Measurements from ENCODE around the gene CIPC. TPM values are rescaled to one million over a fixed set of nuclear protein-coding genes. Genes with fewer than 3 reads are reported as not detected.
A peak's percentile ranks its signal among the peaks of the same experiment; 100 is the strongest.

The CIPC gene
- total and polyA plus RNA-seq, 9 of the 15 experiments (the other 6 are each of a cell fraction or from before 2014, with no cell fraction given): 5.0 to 16.9 (median 10.7) TPM

GRCh38 chr14:77094672-77095284 lies 3.3 kb upstream of the CIPC start:
- intact Hi-C loops (cut with micrococcal nuclease): loop anchor here (1.0 to 2.0 kb wide), 2 partner anchors 24 to 218 kb away; no protein-coding TSS in a partner anchor
- Histone ChIP-seq H3K9me3 (replicated peaks; ENCODE audit: control insufficient read depth, insufficient read depth, low read depth, low read length) (0 out of 2 replicates have a peak, but pooled peaks cover 5% of the 10 kb centered on the region), H3K79me2 (ENCODE audit: control insufficient read depth, insufficient read depth, low read length) (peaks cover 26% of the 10 kb centered on the region), H3K27ac (ENCODE audit: extremely low read depth, low read depth, low read length) (no peak overlapping the region), H2AFZ (ENCODE audit: low read depth, low read length) (no peak overlapping the region), H3K4me3 (no peak overlapping the region), H3K36me3 (ENCODE audit: control insufficient read depth, insufficient read depth, low read length) (no peaks in the 10 kb centered on the region), H4K20me1 (replicated peaks; ENCODE audit: control insufficient read depth, insufficient read depth, low read length) (no peaks in the 10 kb centered on the region), H3K9me1 (ENCODE audit: control insufficient read depth, insufficient read depth, low read length) (no peaks in the 10 kb centered on the region), H3K27me3 (ENCODE audit: control insufficient read depth in 2 of 2, insufficient read depth in 2 of 2, low read length in 2 of 2) (no peaks in the 10 kb centered on the region), H3K9ac (ENCODE audit: insufficient read depth in 1 of 2, low read depth in 2 of 2, low read length in 2 of 2) (no peak overlapping the region), H3K4me2 (ENCODE audit: insufficient read depth, low read length) (no peak overlapping the region), H3K4me1 (replicated peaks in 1 of 2; ENCODE audit: control insufficient read depth in 2 of 2, insufficient read depth in 2 of 2, low read length in 2 of 2) (peaks cover 8 to 13% of the 10 kb centered on the region in 2 experiments; a peak in 4 of 5 replicates)
- peak; percentile 27 to 81 (median 46) for DNase-seq (ENCODE audit: extremely low read depth in 1 of 4, low spot score in 3 of 4)
- peak; percentile 12; the same call in 1 of the 3 replicates for ATAC-seq
- peak; percentile 82 for FAIRE-seq
- ChIA-PET POLR2A (interaction anchor here (0.7 kb wide), 1 partner anchor 25 kb away, joined by 3 read pairs; no protein-coding TSS in a partner anchor), CTCF (ENCODE audit: low intra/inter-chr PET ratio) (interaction anchor here (0.8 to 2.5 kb wide), 7 partner anchors 24 to 384 kb away, joined by 3 to 33 read pairs (median 4); no protein-coding TSS in a partner anchor)
- 6% methylated on average over 8 of the region's 8 CpGs for WGBS (ENCODE audit: insufficient coverage, low coverage, missing lambda C conversion rate)
- in situ Hi-C loops (cut with MboI): no loop called here
- no TSS peak for BruUV-seq (replicated peaks)
- TF ChIP-seq JUND (IDR thresholded peaks at IDR 0.05; ENCODE audit: borderline replicate concordance, low read depth, low read length): peak; percentile 13; the same call in 1 of the 2 replicates
- no peak for TF ChIP-seq JUND (tag; IDR thresholded peaks at IDR 0.05; ENCODE audit: borderline replicate concordance, low read depth, low read length)
- TF ChIP-seq RAD21 (CRISPR knock-in tag; conservative IDR thresholded peaks at IDR 0.05 in 1 of 2, IDR thresholded peaks at IDR 0.05 in 1 of 2): peak; percentile 70 to 80
- peak; percentile 53; the same call in 1 of the 2 replicates for TF ChIP-seq DEAF1 (CRISPR knock-in tag; IDR thresholded peaks at IDR 0.05)
- 0 out of 2 replicates have a peak, but pooled peaks have one; percentile 23 for TF ChIP-seq EHMT2 (IDR thresholded peaks at IDR 0.05)
- TF ChIP-seq CTCFL (IDR thresholded peaks at IDR 0.05; ENCODE audit: borderline replicate concordance, insufficient read depth, low read depth, low read length, poor library complexity, severe bottlenecking): peak; percentile 47
- peak; percentile 49; the same call in 1 of the 2 replicates for TF ChIP-seq REST (IDR thresholded peaks at IDR 0.05; ENCODE audit: borderline replicate concordance)
- TF ChIP-seq REST (CRISPR knock-in tag; IDR thresholded peaks at IDR 0.05; ENCODE audit: low read depth): no peak
